Measurements from ENCODE around the gene UBE3B. TPM values are rescaled to one million over a fixed set of nuclear protein-coding genes. Genes with fewer than 3 reads are reported as not detected.

UBE3B gene
- total and polyA plus RNA-seq, 4 experiments from 2014 or later: 24.0 to 58.1 (median 40.1) TPM

- Histone ChIP-seq H3K27ac (ENCODE audit: low read depth, low read length) (no peak overlapping the region), H3K4me1 (ENCODE audit: insufficient read depth, low read length) (no peaks in the 10 kb centered on the region), H3K36me3 (ENCODE audit: insufficient read depth, low read length) (peaks cover 71% of the 10 kb centered on the region), H3K9me3 (ENCODE audit: control insufficient read depth in 1 of 2, low read length in 2 of 2) (no peaks in the 10 kb centered on the region), H3K4me3 (ENCODE audit: low read length in 2 of 2) (no peak overlapping the region), H3K27me3 (ENCODE audit: insufficient read depth, low read length) (no peaks in the 10 kb centered on the region)
- intact Hi-C loops (cut with micrococcal nuclease): no loop called here
- POLR2A ChIA-PET (ENCODE audit: partially characterized antibody): no interaction called here
- H3K27ac Mint-ChIP-seq: no peak overlapping the region
- no peaks in the 10 kb centered on the region for H3K9me3 Mint-ChIP-seq
- H3K4me3 Mint-ChIP-seq: no peak overlapping the region
- no peaks in the 10 kb centered on the region for H3K4me1 Mint-ChIP-seq
- H3K27me3 Mint-ChIP-seq: no peaks in the 10 kb centered on the region
- peak in 4 of 5 donors; percentile 40 to 52 (median 44) for DNase-seq
- CTCF ChIA-PET (ENCODE audit: partially characterized antibody): interaction anchor here (0.8 to 5.4 kb wide), 7 partner anchors 9 to 326 kb away, joined by 3 to 43 read pairs (median 3); no protein-coding TSS in a partner anchor
- peaks cover 67 to 87% of the 10 kb centered on the region in 2 donors for H3K36me3 Mint-ChIP-seq
Measured at GRCh38 chr12:109518820-109519665, 41.6 kb downstream of the UBE3B start.

GRCh38 chr12:109519787-109520186 is 42.4 kb downstream of the UBE3B start:
- Mint-ChIP-seq H3K4me1 (no peaks in the 10 kb centered on the region), H3K27ac (peak overlapping the region in 1 of 7 donors; percentile 79), H3K27me3 (no peaks in the 10 kb centered on the region), H3K9me3 (no peaks in the 10 kb centered on the region), H3K36me3 (peaks cover 63 to 85% of the 10 kb centered on the region in 2 donors), H3K4me3 (no peak overlapping the region)
- ChIA-PET POLR2A (ENCODE audit: partially characterized antibody) (no interaction called here), CTCF (ENCODE audit: partially characterized antibody) (interaction anchor here (0.8 to 5.4 kb wide), 3 partner anchors 15 to 325 kb away, joined by 3 to 43 read pairs (median 4); no protein-coding TSS in a partner anchor)
- no peak for DNase-seq
- Histone ChIP-seq H3K9me3 (ENCODE audit: control insufficient read depth in 1 of 2, low read length in 2 of 2) (no peaks in the 10 kb centered on the region), H3K36me3 (ENCODE audit: insufficient read depth, low read length) (peaks cover 76% of the 10 kb centered on the region), H3K27ac (ENCODE audit: low read depth, low read length) (no peak overlapping the region), H3K4me1 (ENCODE audit: insufficient read depth, low read length) (no peaks in the 10 kb centered on the region), H3K4me3 (ENCODE audit: low read length in 2 of 2) (no peak overlapping the region), H3K27me3 (ENCODE audit: insufficient read depth, low read length) (no peaks in the 10 kb centered on the region)
- intact Hi-C loops (cut with micrococcal nuclease): no loop called here

GRCh38 chr12:109521831-109522230 is 44.4 kb downstream of the UBE3B start:
- Mint-ChIP-seq H3K27ac (no peak overlapping the region), H3K4me3 (no peak overlapping the region), H3K4me1 (no peaks in the 10 kb centered on the region), H3K27me3 (no peaks in the 10 kb centered on the region), H3K36me3 (peaks cover 64 to 88% of the 10 kb centered on the region in 2 donors), H3K9me3 (no peaks in the 10 kb centered on the region)
- H3K9me3 ChIP-seq (ENCODE audit: control insufficient read depth in 1 of 2, low read length in 2 of 2): no peaks in the 10 kb centered on the region
- peaks cover 78% of the 10 kb centered on the region for H3K36me3 ChIP-seq (ENCODE audit: insufficient read depth, low read length)
- DNase-seq: no peak
- H3K4me1 ChIP-seq (ENCODE audit: insufficient read depth, low read length): no peaks in the 10 kb centered on the region
- no peaks in the 10 kb centered on the region for H3K27me3 ChIP-seq (ENCODE audit: insufficient read depth, low read length)
- ChIA-PET CTCF (ENCODE audit: partially characterized antibody) (interaction anchor here (1.3 kb wide), 1 partner anchor 252 kb away, joined by 3 read pairs; no protein-coding TSS in a partner anchor), POLR2A (ENCODE audit: partially characterized antibody) (no interaction called here)
- H3K27ac ChIP-seq (ENCODE audit: low read depth, low read length): no peak overlapping the region
- intact Hi-C loops (cut with micrococcal nuclease): no loop called here
- H3K4me3 ChIP-seq (ENCODE audit: low read length in 2 of 2): no peak overlapping the region

DNA sequence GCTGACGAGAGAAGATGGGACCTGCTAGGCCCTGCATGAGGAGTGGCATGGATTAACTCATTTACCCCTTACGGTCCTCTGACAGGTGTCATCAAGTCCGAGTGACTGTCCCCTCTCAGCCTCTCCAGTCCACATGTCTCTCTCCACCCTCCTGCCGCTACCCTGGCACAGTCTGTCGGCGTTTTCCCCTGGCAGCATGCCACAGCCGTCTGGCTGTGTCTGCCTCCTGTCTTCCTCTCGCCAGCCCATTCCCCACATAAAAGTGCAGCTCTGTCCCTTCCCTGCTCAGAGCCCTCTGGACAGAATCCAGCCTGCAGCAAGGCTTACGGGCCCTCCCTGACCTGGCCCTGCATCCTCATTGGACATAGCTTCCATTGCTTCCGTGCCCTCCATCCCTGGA is 45.6 kb downstream of the UBE3B start:
- no peaks in the 10 kb centered on the region for H3K27me3 ChIP-seq (ENCODE audit: insufficient read depth, low read length)
- no peak overlapping the region for H3K27ac ChIP-seq (ENCODE audit: low read depth, low read length)
- peaks cover 58 to 87% of the 10 kb centered on the region in 2 donors for H3K36me3 Mint-ChIP-seq
- peaks cover 78% of the 10 kb centered on the region for H3K36me3 ChIP-seq (ENCODE audit: insufficient read depth, low read length)
- H3K9me3 ChIP-seq (ENCODE audit: control insufficient read depth in 1 of 2, low read length in 2 of 2): no peaks in the 10 kb centered on the region
- H3K4me3 Mint-ChIP-seq: no peak overlapping the region
- no peaks in the 10 kb centered on the region for H3K9me3 Mint-ChIP-seq
- CTCF ChIA-PET (ENCODE audit: partially characterized antibody): interaction anchor here (1.1 kb wide), 1 partner anchor 12 kb away, joined by 3 read pairs; no protein-coding TSS in a partner anchor
- no peaks in the 10 kb centered on the region for H3K4me1 Mint-ChIP-seq
- no peak overlapping the region for H3K4me3 ChIP-seq (ENCODE audit: low read length in 2 of 2)
- intact Hi-C loops (cut with micrococcal nuclease): no loop called here
- H3K4me1 ChIP-seq (ENCODE audit: insufficient read depth, low read length): no peaks in the 10 kb centered on the region
- H3K27ac Mint-ChIP-seq: peak overlapping the region in 1 of 7 donors; percentile 38
- no peaks in the 10 kb centered on the region for H3K27me3 Mint-ChIP-seq
- POLR2A ChIA-PET (ENCODE audit: partially characterized antibody): no interaction called here
- no peak for DNase-seq

GRCh38 chr12:109523504-109523903 is 46.1 kb downstream of the UBE3B start:
- Histone ChIP-seq H3K4me3 (ENCODE audit: low read length in 2 of 2) (no peak overlapping the region), H3K27me3 (ENCODE audit: insufficient read depth, low read length) (no peaks in the 10 kb centered on the region), H3K36me3 (ENCODE audit: insufficient read depth, low read length) (peaks cover 75% of the 10 kb centered on the region), H3K27ac (ENCODE audit: low read depth, low read length) (no peak overlapping the region), H3K9me3 (ENCODE audit: control insufficient read depth in 1 of 2, low read length in 2 of 2) (no peaks in the 10 kb centered on the region), H3K4me1 (ENCODE audit: insufficient read depth, low read length) (no peaks in the 10 kb centered on the region)
- Mint-ChIP-seq H3K9me3 (no peaks in the 10 kb centered on the region), H3K27me3 (no peaks in the 10 kb centered on the region), H3K4me1 (no peaks in the 10 kb centered on the region), H3K27ac (no peak overlapping the region), H3K36me3 (peaks cover 54 to 86% of the 10 kb centered on the region in 2 donors), H3K4me3 (no peak overlapping the region)
- intact Hi-C loops (cut with micrococcal nuclease): no loop called here
- DNase-seq: no peak
- CTCF ChIA-PET (ENCODE audit: partially characterized antibody): interaction anchor here (1.1 kb wide), 1 partner anchor 13 kb away, joined by 3 read pairs; no protein-coding TSS in a partner anchor
- POLR2A ChIA-PET (ENCODE audit: partially characterized antibody): no interaction called here

DNA sequence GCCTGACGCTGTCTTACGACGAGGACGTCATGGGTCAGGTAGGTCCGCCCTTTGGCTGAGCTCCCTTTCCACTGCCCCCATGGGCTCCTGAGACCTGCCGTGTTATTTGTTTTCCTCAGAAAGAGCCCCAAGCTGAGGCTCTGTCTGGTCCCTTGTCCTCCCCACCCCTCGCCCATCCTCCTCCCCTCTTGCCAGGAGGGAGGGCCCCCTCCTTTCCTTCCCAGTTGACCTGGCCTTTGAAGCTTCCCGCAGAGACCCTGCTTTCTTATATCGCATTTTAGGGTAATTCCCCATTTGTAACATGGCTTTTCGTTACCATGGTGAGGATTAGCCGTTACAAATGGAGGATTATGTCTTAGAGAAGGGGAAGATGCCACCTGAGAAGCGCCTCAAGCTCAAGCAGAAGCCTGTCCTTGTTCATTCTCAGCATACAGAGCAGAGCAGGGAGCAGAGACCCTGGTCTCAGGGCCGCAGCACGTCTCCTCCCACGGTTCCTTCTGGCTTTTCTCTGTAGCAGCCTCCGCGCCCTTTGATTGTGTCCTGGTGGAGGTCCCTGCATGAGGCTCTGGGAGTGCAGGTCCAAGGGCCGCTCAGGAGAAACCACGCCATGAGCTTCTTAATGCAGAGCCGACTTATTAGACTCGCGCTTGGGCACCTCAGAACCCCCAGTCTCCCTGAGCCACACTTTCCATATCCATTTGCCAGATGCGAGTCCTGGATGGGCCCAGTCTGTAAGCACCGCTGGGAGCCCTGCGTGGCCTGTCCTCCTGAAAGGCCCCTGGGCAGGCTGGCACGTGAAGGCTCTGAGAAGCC is 47.2 kb downstream of the UBE3B start:
- H3K27ac Mint-ChIP-seq: peak overlapping the region in 1 of 7 donors; percentile 48
- ChIA-PET POLR2A (ENCODE audit: partially characterized antibody) (no interaction called here), CTCF (ENCODE audit: partially characterized antibody) (interaction anchor here (1.1 to 1.3 kb wide), 3 partner anchors 8 to 91 kb away, joined by 3 to 4 read pairs (median 3); no protein-coding TSS in a partner anchor)
- DNase-seq: no peak
- Histone ChIP-seq H3K36me3 (ENCODE audit: insufficient read depth, low read length) (peaks cover 69% of the 10 kb centered on the region), H3K27me3 (ENCODE audit: insufficient read depth, low read length) (no peaks in the 10 kb centered on the region), H3K9me3 (ENCODE audit: control insufficient read depth in 1 of 2, low read length in 2 of 2) (no peaks in the 10 kb centered on the region), H3K4me3 (ENCODE audit: low read length in 2 of 2) (no peak overlapping the region), H3K27ac (ENCODE audit: low read depth, low read length) (no peak overlapping the region), H3K4me1 (ENCODE audit: insufficient read depth, low read length) (no peaks in the 10 kb centered on the region)
- H3K36me3 Mint-ChIP-seq: peaks cover 48 to 80% of the 10 kb centered on the region in 2 donors
- H3K27me3 Mint-ChIP-seq: no peaks in the 10 kb centered on the region
- no peak overlapping the region for H3K4me3 Mint-ChIP-seq
- H3K4me1 Mint-ChIP-seq: no peaks in the 10 kb centered on the region
- no peaks in the 10 kb centered on the region for H3K9me3 Mint-ChIP-seq
- intact Hi-C loops (cut with micrococcal nuclease): no loop called here

- Mint-ChIP-seq H3K36me3 (peaks cover 49 to 80% of the 10 kb centered on the region in 2 donors), H3K4me3 (no peak overlapping the region), H3K4me1 (no peaks in the 10 kb centered on the region), H3K9me3 (no peaks in the 10 kb centered on the region), H3K27ac (peak overlapping the region in 1 of 7 donors; percentile 48), H3K27me3 (no peaks in the 10 kb centered on the region)
- no peak overlapping the region for H3K4me3 ChIP-seq (ENCODE audit: low read length in 2 of 2)
- intact Hi-C loops (cut with micrococcal nuclease): no loop called here
- ChIA-PET CTCF (ENCODE audit: partially characterized antibody) (interaction anchor here (1.2 to 1.3 kb wide), 2 partner anchors 8 to 92 kb away, joined by 3 to 4 read pairs; no protein-coding TSS in a partner anchor), POLR2A (ENCODE audit: partially characterized antibody) (no interaction called here)
- peaks cover 69% of the 10 kb centered on the region for H3K36me3 ChIP-seq (ENCODE audit: insufficient read depth, low read length)
- no peaks in the 10 kb centered on the region for H3K4me1 ChIP-seq (ENCODE audit: insufficient read depth, low read length)
- DNase-seq: no peak
- H3K27me3 ChIP-seq (ENCODE audit: insufficient read depth, low read length): no peaks in the 10 kb centered on the region
- H3K27ac ChIP-seq (ENCODE audit: low read depth, low read length): no peak overlapping the region
- H3K9me3 ChIP-seq (ENCODE audit: control insufficient read depth in 1 of 2, low read length in 2 of 2): no peaks in the 10 kb centered on the region
Measured at GRCh38 chr12:109525279-109525585, 47.8 kb downstream of the UBE3B start.

Data from CD4-positive, alpha-beta memory T cell (primary cell).